H1 (cell line): Measurements from ENCODE around the gene KCNAB2. TPM values are rescaled to one million over a fixed set of nuclear protein-coding genes. Genes with fewer than 3 reads are reported as not detected.

Experiments used
- CTCF ChIA-PET: fragments of 300-600 bp; sonication (Branson Sonifier 250); formaldehyde crosslinking; loops from one replicate; lab custom pipeline; 2021; ENCODE audit not compliant: partially characterized antibody; lab: Charles Lee
- POLR2A ChIA-PET: fragments of 300-600 bp; sonication (Branson Sonifier 250); formaldehyde crosslinking; loops from one replicate; lab custom pipeline; 2021; ENCODE audit warnings: inconsistent platforms; ENCODE audit not compliant: partially characterized antibody; lab: Charles Lee
- DNase-seq, 2 experiments: peaks; one replicate each; pipeline versions ENCODE4 v3.0.0 to v3.0.0-alpha.2; 2010 to 2022; ENCODE audit warnings: low spot score in 2 of 2, low read depth in 1 of 2, mixed read lengths in 1 of 2
- FAIRE-seq: peaks from 2 replicates; lab custom pipeline; 2011; peaks lifted over from hg19 to GRCh38; lab: Jason Lieb, UNC
- H2AFZ ChIP-seq: 2 replicates; pipeline ENCODE4 v1.8.1; 2012; ENCODE audit warnings: low read length, inconsistent platforms
- H2AK5ac ChIP-seq: 2 replicates; pipeline ENCODE4 v1.6.1; 2013; ENCODE audit warnings: low read depth, low read length
- H2BK120ac ChIP-seq: replicated peaks from 2 replicates; pipeline ENCODE3; 2013; ENCODE audit warnings: low read depth, low read length, inconsistent platforms
- H2BK12ac ChIP-seq: 2 replicates; pipeline ENCODE4 v1.6.1; 2013; ENCODE audit warnings: low read depth, low read length
- H2BK15ac ChIP-seq: 2 replicates; pipeline ENCODE4 v1.6.1; 2013; ENCODE audit warnings: low read length
- H2BK20ac ChIP-seq: 2 replicates; pipeline ENCODE4 v1.6.1; 2013; ENCODE audit warnings: low read length
- H2BK5ac ChIP-seq: 2 replicates; pipeline ENCODE4 v1.6.1; 2013; ENCODE audit warnings: low read depth, low read length
- H3K14ac ChIP-seq: 2 replicates; pipeline ENCODE4 v1.6.1; 2013; ENCODE audit warnings: inconsistent platforms; ENCODE audit not compliant: insufficient read length
- H3K18ac ChIP-seq: 2 replicates; pipeline ENCODE4 v1.6.1; 2013; ENCODE audit warnings: low read length; ENCODE audit errors: extremely low read depth
- H3K23ac ChIP-seq: 2 replicates; pipeline ENCODE4 v1.6.1; 2013; ENCODE audit warnings: inconsistent platforms; ENCODE audit not compliant: insufficient read length
- H3K23me2 ChIP-seq: 2 replicates; pipeline ENCODE4 v1.6.1; 2013; ENCODE audit warnings: low read depth, low read length
- H3K27ac ChIP-seq: 2 replicates; pipeline ENCODE4 v1.6.1; 2011; ENCODE audit warnings: low read depth, low read length, inconsistent platforms
- H3K27me3 ChIP-seq, 4 experiments: replicated peaks in 1 of 4; 1 replicate in 1 of 4; 2 replicates in 3 of 4; pipeline versions ENCODE4 v1.6.1 to v1.8.1; 2011 to 2013; ENCODE audit warnings: low read length in 3 of 4, mild to moderate bottlenecking in 3 of 4, inconsistent platforms in 2 of 4, mixed read lengths in 2 of 4, moderate library complexity in 1 of 4; ENCODE audit not compliant: control insufficient read depth in 3 of 4, insufficient read depth in 3 of 4; ENCODE audit errors: extremely low read depth in 1 of 4
- H3K36me3 ChIP-seq, 4 experiments: 2 replicates each; pipeline versions ENCODE4 v1.6.1 to v1.8.1; 2011 to 2013; ENCODE audit warnings: mild to moderate bottlenecking in 4 of 4, low read length in 3 of 4, moderate library complexity in 2 of 4, control low read depth in 1 of 4, inconsistent platforms in 1 of 4; ENCODE audit not compliant: insufficient read depth in 4 of 4, control insufficient read depth in 2 of 4
- H3K4ac ChIP-seq: replicated peaks from 2 replicates; pipeline ENCODE3; 2013; ENCODE audit warnings: low read length, low read depth, mixed read lengths, inconsistent platforms; ENCODE audit not compliant: insufficient read length
- H3K4me1 ChIP-seq, 4 experiments: replicated peaks in 1 of 4; 1 replicate in 1 of 4; 2 replicates in 3 of 4; pipeline versions ENCODE4 v1.6.1 to v1.8.1; 2011 to 2013; ENCODE audit warnings: low read length in 3 of 4, inconsistent platforms in 2 of 4, mixed read lengths in 1 of 4; ENCODE audit not compliant: insufficient read depth in 4 of 4, control insufficient read depth in 3 of 4
- H3K4me2 ChIP-seq, 2 experiments: 2 replicates each; pipeline versions ENCODE4 v1.6.1 to v1.8.1; 2011 to 2013; ENCODE audit warnings: low read depth in 2 of 2, low read length in 2 of 2, control low read depth in 1 of 2, inconsistent platforms in 1 of 2, mild to moderate bottlenecking in 1 of 2; ENCODE audit not compliant: insufficient read depth in 1 of 2
- H3K4me3 ChIP-seq, 4 experiments: fragments of 200-600, 300-600 bp in 1 of 4; sonication (generic), shearing (Covaris generic), sonication (Bioruptor Twin) in 1 of 4; 2 replicates each; pipeline versions ENCODE4 v1.5.1 to v1.8.1; 2011 to 2016; ENCODE audit warnings: low read length in 4 of 4, low read depth in 3 of 4, control low read depth in 2 of 4, inconsistent platforms in 2 of 4, mild to moderate bottlenecking in 2 of 4, mixed read lengths in 1 of 4, moderate library complexity in 1 of 4; ENCODE audit not compliant: insufficient read depth in 2 of 4; ENCODE audit errors: extremely low read depth in 1 of 4
- H3K56ac ChIP-seq: replicated peaks from 2 replicates; pipeline ENCODE3; 2013; ENCODE audit warnings: low read depth, mild to moderate bottlenecking, mixed read lengths, low read length, inconsistent platforms; ENCODE audit not compliant: insufficient read length
- H3K79me1 ChIP-seq: 2 replicates; pipeline ENCODE4 v1.6.1; 2013; ENCODE audit warnings: low read depth, low read length, control low read depth
- H3K79me2 ChIP-seq, 2 experiments: 2 replicates each; pipeline versions ENCODE4 v1.6.1 to v1.8.1; 2012 to 2013; ENCODE audit warnings: low read length in 2 of 2, mild to moderate bottlenecking in 2 of 2, inconsistent platforms in 1 of 2; ENCODE audit not compliant: insufficient read depth in 2 of 2, control insufficient read depth in 1 of 2
- H3K9ac ChIP-seq, 4 experiments: replicated peaks in 1 of 4; 1 replicate in 1 of 4; 2 replicates in 3 of 4; pipeline versions ENCODE4 v1.6.1 to v1.8.1; 2011 to 2013; ENCODE audit warnings: low read depth in 3 of 4, low read length in 3 of 4, control low read depth in 2 of 4, mild to moderate bottlenecking in 2 of 4, moderate library complexity in 2 of 4, inconsistent platforms in 1 of 4; ENCODE audit errors: extremely low read depth in 1 of 4
- H3K9me3 ChIP-seq, 2 experiments: 2 replicates each; pipeline versions ENCODE4 v1.6.1 to v1.8.1; 2012 to 2013; ENCODE audit warnings: mild to moderate bottlenecking in 2 of 2, moderate library complexity in 2 of 2, control low read depth in 1 of 2, inconsistent platforms in 1 of 2, low read depth in 1 of 2, low read length in 1 of 2, mixed read lengths in 1 of 2; ENCODE audit not compliant: insufficient read depth in 2 of 2
- H4K20me1 ChIP-seq, 2 experiments: replicated peaks in 1 of 2; 2 replicates each; pipeline versions ENCODE3 to v1.8.1; 2011 to 2013; ENCODE audit warnings: inconsistent platforms in 2 of 2, low read length in 2 of 2, mild to moderate bottlenecking in 1 of 2; ENCODE audit not compliant: insufficient read depth in 2 of 2, control insufficient read depth in 1 of 2
- H4K5ac ChIP-seq: 2 replicates; pipeline ENCODE4 v1.6.1; 2013; ENCODE audit warnings: low read length, low read depth, mixed read lengths, inconsistent platforms; ENCODE audit not compliant: insufficient read length
- H4K8ac ChIP-seq: 2 replicates; pipeline ENCODE4 v1.8.0; 2013; ENCODE audit warnings: mild to moderate bottlenecking, moderate library complexity, low read length, inconsistent platforms; ENCODE audit not compliant: insufficient read depth; ENCODE audit errors: extremely low read depth
- H4K91ac ChIP-seq: replicated peaks from 2 replicates; pipeline ENCODE3; 2013; ENCODE audit warnings: low read length, mixed read lengths, inconsistent platforms; ENCODE audit not compliant: insufficient read length
- CHD2 ChIP-seq: IDR thresholded peaks from 2 replicates; pipeline ENCODE4 v1.6.1; 2012; ENCODE audit warnings: low read length, improper control_type of control experiment
- EP300 ChIP-seq, 2 experiments: IDR thresholded peaks; 1 replicate in 1 of 2; 2 replicates in 1 of 2; pipeline ENCODE4 v1.6.1; 2011 to 2012; ENCODE audit warnings: low read depth in 2 of 2, low read length in 2 of 2, mild to moderate bottlenecking in 2 of 2, borderline replicate concordance in 1 of 2, inconsistent platforms in 1 of 2, moderate library complexity in 1 of 2
- JUN ChIP-seq: IDR thresholded peaks from 2 replicates; pipeline ENCODE4 v1.6.1; 2011; ENCODE audit warnings: low read depth, mild to moderate bottlenecking, improper control_type of control experiment, low read length
- JUND ChIP-seq: IDR thresholded peaks from 2 replicates; pipeline ENCODE4 v1.6.1; 2011; ENCODE audit warnings: mild to moderate bottlenecking, improper control_type of control experiment, low read length
- NANOG ChIP-seq: IDR thresholded peaks from 2 replicates; pipeline ENCODE4 v1.6.1; 2011; ENCODE audit warnings: low read length, low read depth, mild to moderate bottlenecking, inconsistent platforms; ENCODE audit not compliant: insufficient read depth, poor library complexity, severe bottlenecking
- RAD21 ChIP-seq, 2 experiments: IDR thresholded peaks in 1 of 2; conservative IDR thresholded peaks in 1 of 2; 2 replicates each; pipeline ENCODE4 v1.6.1; 2011; ENCODE audit warnings: low read depth in 2 of 2, low read length in 2 of 2, improper control_type of control experiment in 1 of 2, inconsistent platforms in 1 of 2, mild to moderate bottlenecking in 1 of 2, moderate library complexity in 1 of 2
- TBP ChIP-seq: IDR thresholded peaks from 2 replicates; pipeline ENCODE4 v1.6.1; 2011; ENCODE audit warnings: low read depth, low read length, improper control_type of control experiment
- WGBS, 2 experiments: shearing (Covaris generic) in 1 of 2; methylation state at CpG; one replicate each; pipeline versions ENCODE4 v1.1.6 to v1.1.7; 2013 to 2015; ENCODE audit warnings: low lambda C conversion rate in 2 of 2, mixed read lengths in 2 of 2, inconsistent platforms in 1 of 2, low coverage in 1 of 2, missing lambda C conversion rate in 1 of 2; ENCODE audit not compliant: insufficient replicate concordance in 2 of 2, insufficient coverage in 1 of 2, insufficient read length in 1 of 2; ENCODE audit errors: extremely low coverage in 1 of 2, missing lambda C conversion rate in 1 of 2; 5-methylcytosine and 5-hydroxymethylcytosine counted together
- polyA plus RNA-seq, 7 experiments: library from polyadenylated mRNA; depleted of rRNA in 3 of 7; stranded (reverse) in 5 of 7; unstranded in 2 of 7; fragments of >200 nt in 5 of 7; fragments of 200-250 nt in 2 of 7; gene quantifications; 1 replicate in 5 of 7; 2 replicates in 1 of 7; 4 replicates in 1 of 7; pipeline versions ENCODE4 v1.2.1 to v1.2.3, GENCODE V29; 2011 to 2013; ENCODE audit warnings: missing spikeins in 2 of 7, mixed read lengths in 2 of 7
- total RNA-seq: library from RNA; stranded (reverse); fragmentation: NEBNext Ultra II Directional; extraction: Animal tissue kit (Norgen Biotek cat#: 25700); gene quantifications from 2 replicates; pipeline ENCODE4 v1.2.1, GENCODE V29; 2021
- TF ChIP-seq, protein P1 (sequence below): IDR thresholded peaks from 2 replicates; pipeline ENCODE4 v1.6.1; 2012; ENCODE audit warnings: inconsistent platforms

The KCNAB2 gene
- total and polyA plus RNA-seq, 2 of the 8 experiments (the other 6 are each of a cell fraction or from before 2014, with no cell fraction given) = 4.5 to 7.0 TPM

DNA sequence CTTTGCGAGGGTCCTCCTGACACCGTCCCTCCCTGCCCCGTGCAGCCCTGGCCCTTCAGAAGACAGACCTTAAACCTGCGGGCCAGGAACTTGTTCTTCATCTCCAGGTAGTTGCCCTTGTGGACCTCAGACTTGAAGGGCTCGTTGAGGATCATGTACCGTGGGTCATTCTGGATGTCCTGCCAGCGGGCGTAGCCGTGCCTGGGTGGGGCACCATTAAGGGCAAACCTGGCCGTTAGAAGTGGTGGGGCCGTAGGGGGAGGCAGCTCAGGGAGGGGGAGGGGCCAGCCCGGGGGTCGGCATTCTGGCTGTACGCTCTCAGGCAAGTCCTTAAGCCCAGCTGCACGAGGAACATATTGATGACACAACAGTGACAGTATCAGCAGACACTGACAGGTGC lies 64.6 kb downstream of the KCNAB2 start:
- Histone ChIP-seq H3K4me3 (no peak overlapping the region), H3K79me1 (no peaks in the 10 kb centered on the region), H2BK15ac (no peak overlapping the region), H2BK120ac (no peak overlapping the region), H2AFZ (no peak overlapping the region), H2AK5ac (no peak overlapping the region), H3K9me3 (no peaks in the 10 kb centered on the region), H3K4me2 (no peak overlapping the region), H3K56ac (no peak overlapping the region), H2BK20ac (no peak overlapping the region), H3K79me2 (no peaks in the 10 kb centered on the region), H2BK12ac (no peak overlapping the region), H3K23me2 (peaks cover 20% of the 10 kb centered on the region; the same call in 1 of the 2 replicates), H3K14ac (no peak overlapping the region), H4K8ac (no peak overlapping the region), H3K4me1 (peaks cover 0 to 4% (median 3%) of the 10 kb centered on the region in 4 experiments; a peak in 2 of 7 replicates), H3K27ac (no peak overlapping the region), H3K27me3 (no peaks in the 10 kb centered on the region; a peak in 1 of 7 replicates), H4K20me1 (no peaks in the 10 kb centered on the region), H4K91ac (no peak overlapping the region), H4K5ac (no peak overlapping the region), H3K4ac (no peak overlapping the region), H3K9ac (no peak overlapping the region), H3K18ac (no peak overlapping the region), H3K36me3 (no peaks in the 10 kb centered on the region), H3K23ac (no peak overlapping the region), H2BK5ac (no peak overlapping the region)
- POLR2A ChIA-PET = no interaction called here
- no peak for DNase-seq
- 86% methylated on average over 12 of the region's 15 CpGs; no CpG with 5 or more reads in 1 of the 2 experiments for WGBS, 2 experiments
- CTCF ChIA-PET = interaction anchor here (0.9 to 2.1 kb wide), 6 partner anchors 31 to 100 kb away, joined by 3 to 14 read pairs (median 4); no protein-coding TSS in a partner anchor
- no peak for FAIRE-seq
- TF ChIP-seq, protein P1, sequence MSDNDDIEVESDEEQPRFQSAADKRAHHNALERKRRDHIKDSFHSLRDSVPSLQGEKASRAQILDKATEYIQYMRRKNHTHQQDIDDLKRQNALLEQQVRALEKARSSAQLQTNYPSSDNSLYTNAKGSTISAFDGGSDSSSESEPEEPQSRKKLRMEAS = no peak
- TF ChIP-seq TBP (no peak), RAD21 (IDR thresholded peaks at IDR 0.05 in 1 of 2, conservative IDR thresholded peaks at IDR 0.05 in 1 of 2; ENCODE audit: low read depth in 2 of 2, low read length in 2 of 2) (no peak), JUND (no peak), EP300 (IDR thresholded peaks at IDR 0.05; ENCODE audit: borderline replicate concordance in 1 of 2, low read depth in 2 of 2, low read length in 2 of 2) (no peak), CHD2 (no peak), JUN (no peak), NANOG (no peak)
